HG02884 (cell line): ENCODE data around the gene GCNT3.
"Not testable (repeated sequence)": the region's sequence is repeated elsewhere in the genome, so short reads cannot be mapped to it uniquely, and the experiment has no call there.

Experiments
- ATAC-seq: cut with Tn5 transposase; IDR thresholded peaks from one replicate; pipeline ENCODE4 v1.9.1; 2021; ENCODE audit warnings: mild to moderate bottlenecking, moderate library complexity; ENCODE audit not compliant: unreplicated experiment

GCNT3 gene

DNA sequence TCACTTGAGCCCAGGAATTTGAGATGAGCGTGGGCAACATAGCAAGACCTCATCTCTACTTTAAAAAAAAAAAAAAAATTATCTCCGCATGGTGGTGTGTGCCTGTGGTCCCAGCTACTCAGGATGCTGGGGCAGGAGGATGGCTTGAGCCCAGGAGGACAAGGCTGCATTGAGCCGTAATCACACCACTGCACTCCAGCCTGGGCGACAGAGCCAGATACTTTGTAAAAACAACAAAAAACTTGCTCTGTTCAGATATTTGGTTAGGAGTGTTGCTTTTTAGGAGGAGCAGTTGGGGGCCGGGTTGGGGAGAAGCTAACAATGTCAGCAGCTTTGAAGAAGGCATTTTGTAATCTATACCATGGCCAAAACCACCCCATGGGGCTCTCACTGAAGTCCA, 4.1 kb downstream of the GCNT3 start:
- ATAC-seq: no peak

DNA sequence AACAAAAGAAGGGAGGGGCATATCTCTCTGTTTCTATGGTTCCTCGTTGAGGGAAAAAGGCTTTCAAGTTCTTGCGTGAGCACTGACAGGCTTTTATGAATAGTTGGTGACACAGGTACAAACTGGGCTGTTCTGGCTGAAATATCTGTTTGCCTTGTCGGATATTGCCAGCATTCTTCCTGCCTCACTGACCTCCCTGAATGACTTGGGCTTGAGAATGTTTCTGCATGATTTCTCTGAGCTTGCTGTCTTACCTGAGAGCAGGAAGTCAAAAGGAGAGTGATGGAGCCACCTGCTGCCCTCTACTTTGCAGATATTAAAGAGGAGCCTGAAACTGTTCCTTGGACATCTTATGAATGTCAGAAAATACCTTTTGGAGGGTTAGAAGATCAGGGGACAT, 4.8 kb downstream of the GCNT3 start:
- no peak for ATAC-seq

DNA sequence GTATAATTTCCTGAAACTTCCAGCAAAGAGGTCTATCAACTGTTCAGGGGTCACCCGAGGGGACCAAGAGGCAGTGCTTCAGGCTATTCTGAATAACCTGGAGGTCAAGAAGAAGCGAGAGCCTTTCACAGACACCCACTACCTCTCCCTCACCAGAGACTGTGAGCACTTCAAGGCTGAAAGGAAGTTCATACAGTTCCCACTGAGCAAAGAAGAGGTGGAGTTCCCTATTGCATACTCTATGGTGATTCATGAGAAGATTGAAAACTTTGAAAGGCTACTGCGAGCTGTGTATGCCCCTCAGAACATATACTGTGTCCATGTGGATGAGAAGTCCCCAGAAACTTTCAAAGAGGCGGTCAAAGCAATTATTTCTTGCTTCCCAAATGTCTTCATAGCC, 6.8 kb downstream of the GCNT3 start:
- no peak for ATAC-seq

DNA sequence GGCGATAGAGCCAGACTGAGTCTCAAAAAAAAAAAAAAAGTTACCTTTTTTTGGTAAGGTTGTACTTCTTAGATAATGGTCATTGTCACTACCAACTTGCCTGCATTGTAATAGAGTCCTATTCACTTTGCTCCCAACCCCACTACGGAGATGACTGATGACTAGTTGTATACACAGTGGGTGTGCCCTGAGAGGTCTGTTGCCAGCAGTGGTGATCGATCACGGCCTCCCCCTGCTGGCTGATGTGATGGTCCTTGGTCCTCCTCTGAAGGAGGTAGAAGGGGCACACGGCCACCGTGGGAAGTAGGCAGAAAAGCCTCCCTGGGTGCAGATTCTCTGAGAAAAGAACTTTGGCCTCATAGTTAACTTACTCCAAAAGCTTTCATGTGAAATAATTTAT, 10.7 kb downstream of the GCNT3 start:
- peak; percentile 74 for ATAC-seq

DNA sequence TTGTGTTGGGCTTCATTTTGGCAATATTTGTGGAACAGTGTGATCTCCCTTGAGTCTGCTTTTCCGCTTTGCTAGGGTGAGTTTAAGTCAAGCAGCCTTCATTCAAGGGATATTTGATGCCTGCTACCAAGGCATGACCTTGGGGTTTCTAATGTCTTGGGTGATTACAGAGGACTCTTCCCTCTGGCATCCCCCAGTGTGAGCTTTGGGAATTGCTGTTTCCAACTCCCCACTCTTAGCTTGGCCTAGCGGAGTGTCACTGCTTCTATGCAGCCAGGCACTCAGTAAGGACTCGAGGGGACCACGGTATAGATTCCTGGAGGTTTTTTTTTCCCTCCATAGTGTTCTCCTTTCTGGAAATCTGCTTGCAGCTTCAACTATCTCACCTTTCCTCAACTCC, 21.1 kb downstream of the GCNT3 start:
- no peak for ATAC-seq

DNA sequence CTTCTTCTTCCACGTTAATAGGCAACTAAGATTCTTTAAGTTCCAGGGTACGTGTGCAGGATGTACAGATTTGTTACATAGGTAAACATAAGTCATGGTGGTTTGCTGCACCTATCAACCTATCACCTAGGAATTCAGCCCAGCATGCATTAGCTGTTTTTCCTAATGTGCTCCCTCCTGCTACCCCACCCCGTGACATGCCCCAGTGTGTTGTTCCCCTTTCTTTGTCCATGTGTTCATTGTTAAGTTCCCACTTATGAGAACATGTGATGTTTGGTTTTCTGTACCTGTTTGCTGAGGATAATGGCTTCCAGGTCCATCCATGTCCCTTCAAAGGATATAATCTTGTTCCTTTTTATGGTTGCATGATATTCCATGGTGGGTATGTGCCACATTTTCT, 24.6 kb downstream of the GCNT3 start:
- ATAC-seq: no peak

DNA sequence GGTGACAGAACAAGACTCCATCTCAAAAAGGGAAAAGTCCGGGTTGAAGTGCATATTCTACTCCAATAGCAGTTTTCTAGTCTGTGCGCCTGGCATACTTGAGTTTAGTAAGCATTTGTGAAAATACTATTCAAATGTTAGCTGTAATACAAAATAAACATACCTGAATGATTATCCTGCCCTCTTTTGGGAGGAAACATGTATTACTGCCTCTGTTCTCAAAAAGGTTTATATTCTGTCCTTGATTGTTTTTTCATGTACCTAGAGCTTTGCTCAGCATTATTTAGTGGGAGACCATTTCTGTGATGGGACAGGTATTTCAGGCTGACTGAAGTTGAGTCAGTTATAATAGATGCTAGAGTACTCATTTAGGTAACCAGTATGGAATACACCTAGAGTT, 25.9 kb downstream of the GCNT3 start:
- not testable (repeated sequence) for ATAC-seq

DNA sequence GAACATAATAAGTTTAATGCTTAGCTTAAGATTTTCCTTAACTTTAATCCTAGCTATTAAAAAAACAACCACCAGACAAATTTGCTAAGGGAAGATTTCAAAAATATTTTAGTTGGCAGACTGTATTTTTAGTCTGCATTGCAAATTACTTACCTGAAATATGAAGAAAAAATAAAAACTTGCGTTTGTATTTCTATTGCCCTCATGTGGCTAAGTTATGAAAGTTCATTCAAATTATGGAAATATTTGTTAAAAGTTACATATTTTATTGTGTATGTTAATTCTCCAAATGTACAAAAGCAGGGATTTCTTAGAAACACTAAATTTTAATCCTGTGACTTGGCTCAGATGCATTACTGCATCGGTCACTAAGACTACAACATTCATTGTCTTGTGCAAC, 30.8 kb downstream of the GCNT3 start:
- no peak for ATAC-seq

DNA sequence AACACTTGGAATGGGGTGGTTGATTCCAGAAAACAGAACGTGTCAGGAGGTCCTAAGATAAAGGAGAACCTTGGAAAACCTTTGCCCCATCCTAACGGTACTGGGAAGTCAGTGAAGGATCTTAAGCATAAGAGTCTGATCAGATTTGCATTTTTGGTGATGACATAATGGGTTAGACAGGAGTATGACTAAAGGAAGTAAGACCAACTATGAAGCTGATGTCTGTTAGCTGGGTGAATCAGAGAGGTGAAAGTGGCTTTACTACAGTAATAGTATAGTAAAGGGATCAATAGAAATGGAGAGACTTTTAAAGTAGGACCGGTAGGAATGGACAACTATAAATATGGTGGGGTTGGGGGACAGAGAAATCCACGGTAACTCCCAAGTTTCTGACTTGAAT, 33.2 kb downstream of the GCNT3 start:
- ATAC-seq: no peak

DNA sequence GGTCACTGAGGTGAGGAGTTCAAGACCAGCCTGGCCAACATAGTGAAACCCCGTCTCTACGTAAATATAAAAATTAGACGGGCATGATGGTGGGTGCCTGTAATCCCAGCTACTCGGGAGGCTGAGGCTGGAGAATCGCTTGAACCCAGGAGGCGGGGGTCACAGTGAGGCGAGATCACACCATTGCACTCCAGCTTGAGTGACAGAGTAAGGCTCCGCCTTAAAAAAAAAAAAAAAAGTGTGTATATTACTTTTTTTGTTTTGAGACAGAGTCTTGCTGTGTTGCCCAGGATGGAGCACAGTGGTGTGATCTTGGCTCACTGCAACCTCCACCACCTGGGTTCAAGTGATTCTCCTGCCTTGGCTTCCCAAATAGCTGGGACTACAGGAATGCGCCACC, 34.2 kb downstream of the GCNT3 start:
- ATAC-seq: not testable (repeated sequence)

DNA sequence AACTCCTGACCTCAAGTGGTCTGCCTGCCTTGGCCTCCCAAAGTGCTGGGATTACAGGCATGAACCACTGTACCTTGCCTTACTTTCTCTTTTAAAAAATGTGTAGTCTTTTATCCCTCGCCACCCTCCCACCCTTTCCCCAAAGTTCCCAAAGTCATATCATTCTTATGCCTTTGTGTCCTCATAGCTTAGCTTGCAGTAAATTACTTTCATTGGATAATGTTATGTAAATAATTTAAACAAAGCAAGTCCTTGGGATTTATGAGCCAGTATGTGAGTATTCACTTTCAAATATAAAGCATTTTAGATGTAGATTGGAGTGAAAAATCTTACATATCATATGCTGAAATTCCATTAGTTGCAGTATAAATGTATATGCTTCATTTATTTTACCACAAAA, 34.7 kb downstream of the GCNT3 start:
- no peak for ATAC-seq

DNA sequence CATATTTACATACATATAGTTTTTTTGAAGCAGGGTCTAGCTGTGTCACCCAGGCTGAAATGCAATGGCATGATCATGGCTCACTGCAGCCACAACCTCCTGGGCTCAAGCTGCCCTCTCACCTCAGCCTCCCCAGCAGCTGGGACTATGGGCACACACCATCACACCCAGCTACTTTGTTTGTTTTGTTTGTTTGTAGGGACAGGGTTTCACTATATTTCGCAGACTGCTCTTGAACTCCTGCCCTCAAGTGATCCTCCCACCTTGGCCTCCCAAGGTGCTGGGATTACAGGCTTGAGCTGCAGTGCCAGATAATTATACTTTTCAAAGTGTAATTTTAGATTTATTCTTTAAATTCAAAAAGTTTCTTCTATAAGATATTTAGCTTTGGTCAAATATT, 35.5 kb downstream of the GCNT3 start:
- ATAC-seq: no peak

DNA sequence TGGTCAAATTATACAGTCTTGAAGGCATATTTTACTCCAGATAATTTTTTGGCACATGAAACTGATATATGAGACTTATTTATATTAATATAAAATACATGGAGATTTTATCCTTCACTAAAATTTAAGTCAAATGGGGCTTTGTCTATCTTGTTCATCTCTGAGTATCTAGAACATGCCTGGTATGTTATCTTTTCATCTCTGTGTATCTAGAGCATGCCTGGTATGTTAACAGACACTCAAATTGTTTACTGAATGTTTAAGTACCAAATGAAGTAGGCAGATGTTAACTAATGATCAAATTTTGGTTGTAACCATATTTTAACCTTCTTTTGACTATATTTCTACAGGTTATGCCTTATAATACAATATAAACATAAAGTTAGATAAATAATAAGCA, 38.0 kb downstream of the GCNT3 start:
- no peak for ATAC-seq

DNA sequence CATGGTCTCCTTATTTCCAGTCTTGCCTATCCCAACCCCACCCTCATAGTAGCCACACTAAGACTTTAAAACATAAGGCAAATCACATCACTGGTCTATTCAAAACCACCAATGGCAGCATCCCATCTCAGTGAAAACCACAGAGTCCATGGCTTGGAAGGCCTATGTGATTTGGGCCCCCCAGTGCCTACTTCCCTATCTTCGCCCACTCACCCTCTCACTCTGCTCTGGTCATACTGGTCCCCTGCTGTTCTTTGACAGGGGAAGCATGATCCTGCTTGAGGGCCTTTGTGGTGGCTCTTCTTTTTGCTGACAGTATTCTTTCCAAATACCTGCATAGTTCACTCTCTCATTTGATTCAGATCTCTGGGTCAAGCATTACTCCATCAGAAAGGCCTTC, 42.5 kb downstream of the GCNT3 start:
- ATAC-seq: no peak

DNA sequence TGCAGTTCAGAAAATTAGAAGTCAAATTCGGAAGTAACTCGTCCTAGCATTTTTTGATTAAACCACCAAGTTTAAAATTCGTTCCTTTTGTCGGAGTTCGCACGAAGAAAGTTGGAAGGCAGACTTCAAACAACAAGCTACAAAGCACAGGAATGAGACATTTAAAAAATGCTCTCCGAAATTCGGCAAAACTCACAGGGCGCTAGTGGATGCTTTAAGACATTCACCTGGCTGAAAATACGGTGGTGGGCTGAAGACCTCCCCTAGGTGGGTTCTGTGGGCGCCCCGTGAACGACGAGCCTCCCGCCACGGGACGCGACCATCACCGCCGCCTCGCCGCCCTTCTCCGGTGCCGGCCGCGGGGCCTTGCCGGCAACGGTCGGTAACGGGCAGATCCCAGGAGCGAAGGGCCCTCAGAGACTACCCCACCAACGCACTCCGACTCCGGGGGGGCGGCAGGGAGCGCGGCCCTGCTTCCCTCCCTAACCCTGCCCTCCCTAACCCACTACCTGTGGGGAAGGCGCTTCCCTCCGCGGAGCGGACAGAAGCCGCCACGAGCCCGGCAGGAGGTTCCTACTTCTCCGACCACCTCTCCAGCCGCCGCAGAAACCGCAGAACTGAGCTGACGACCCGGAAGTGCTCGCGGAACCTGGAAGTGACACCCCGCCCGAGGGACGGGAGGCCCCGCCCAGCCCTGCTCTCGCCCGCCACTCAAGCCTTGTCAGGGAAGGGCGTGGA, 45.5 kb downstream of the GCNT3 start, which contains the start of gene GTF2A2:
TSS of gene GTF2A2 (minus strand) at position 619 of the 738 bp plus-strand sequence. CDS start 5,238 bp downstream, outside the sequence.
- peak; percentile 99 for ATAC-seq

DNA sequence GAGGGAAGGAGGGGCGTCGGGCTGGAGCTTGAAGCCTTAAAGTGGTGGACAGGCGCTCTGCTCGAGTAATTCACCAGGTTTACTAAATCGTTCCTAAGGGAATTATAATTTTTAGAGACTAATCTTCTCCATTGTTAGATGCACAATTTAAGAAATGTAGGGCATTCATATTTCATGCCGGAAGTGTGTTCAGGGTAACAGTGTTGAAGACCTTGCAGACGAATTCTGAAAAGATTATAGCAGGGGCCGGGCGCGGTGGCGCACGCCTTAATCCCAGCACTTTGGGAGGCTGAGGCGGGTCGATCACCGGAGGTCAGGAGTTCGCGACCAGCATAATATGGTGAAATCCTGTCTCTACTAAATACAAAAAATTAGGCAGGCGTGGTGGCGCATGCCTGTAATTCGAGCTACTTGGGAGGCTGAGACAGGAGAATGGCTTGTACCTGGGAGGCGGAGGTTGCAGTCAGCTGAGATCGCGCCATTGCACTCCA, 46.1 kb downstream of the GCNT3 start:
- ATAC-seq: no peak

DNA sequence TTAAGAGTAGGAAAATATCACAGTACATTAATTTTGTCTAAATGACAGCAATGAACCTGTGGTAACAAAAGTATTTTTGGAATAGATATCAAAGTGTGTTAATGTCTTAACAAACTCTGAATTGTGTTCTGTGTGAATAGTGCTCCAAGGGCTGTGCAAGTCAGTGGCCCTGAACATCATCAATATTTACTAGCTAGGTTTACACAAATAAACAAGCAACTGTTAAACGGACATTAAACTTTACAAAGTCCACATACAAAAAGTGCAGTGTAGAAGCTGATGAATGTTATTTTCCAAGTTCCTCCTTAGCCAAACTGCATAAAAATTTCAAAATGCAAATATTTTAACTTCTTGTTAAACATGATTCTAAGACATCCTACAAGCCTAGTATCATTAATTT, 47.8 kb downstream of the GCNT3 start:
- ATAC-seq: no peak

DNA sequence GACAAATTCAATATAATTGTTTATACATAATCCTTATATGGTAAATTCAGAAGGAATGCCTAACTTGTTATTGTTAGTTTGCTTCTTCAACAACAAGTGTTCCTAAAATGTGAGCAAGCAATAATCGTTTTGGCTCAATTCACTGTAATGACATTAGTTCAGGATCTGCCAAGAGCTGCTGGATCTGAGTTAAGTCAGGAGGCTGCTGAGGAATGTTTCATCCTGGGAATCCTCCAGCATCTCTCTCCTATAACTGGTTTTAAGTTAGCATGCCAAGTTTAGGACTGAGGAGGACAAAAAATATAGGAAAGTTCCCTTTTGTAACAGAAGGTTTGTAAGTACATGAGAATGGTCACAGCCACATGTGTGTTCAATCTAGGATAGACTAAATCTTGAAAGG, 50.7 kb downstream of the GCNT3 start:
- no peak for ATAC-seq

DNA sequence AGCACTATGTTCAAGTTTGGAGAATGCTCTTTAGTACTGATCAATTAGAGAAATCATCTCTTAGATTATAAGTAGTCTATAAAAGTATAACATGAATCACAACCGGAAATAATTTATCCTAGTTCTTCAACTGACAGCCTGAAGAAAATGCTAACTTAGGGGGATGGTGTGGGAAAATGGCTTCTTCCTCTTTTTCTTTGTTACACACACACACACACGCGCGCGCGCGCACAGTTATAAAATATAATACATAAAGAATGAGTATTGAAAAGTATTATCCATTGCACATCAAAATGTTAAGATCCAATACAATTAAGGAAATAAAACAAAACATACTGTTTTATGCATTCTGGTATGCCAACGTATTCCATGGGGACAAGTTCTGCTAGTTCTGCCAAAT, 57.0 kb downstream of the GCNT3 start:
- no peak for ATAC-seq
